GM23338 (cell line): Measurements from ENCODE around the gene FGF23. TPM values are rescaled to one million over a fixed set of nuclear protein-coding genes. Genes with fewer than 3 reads are reported as not detected.

Source experiments
- ATAC-seq: fragments of 200-7000 bp; cut with Tn5 transposase; 3 replicates; pipeline ENCODE4 v1.9.1; 2020
- DNase-seq: peaks from one replicate; pipeline ENCODE4 v3.0.0-alpha.2; 2015; ENCODE audit warnings: low spot score
- H2AFZ ChIP-seq: fragments of 200-600 bp; sonication (generic); 2 replicates; pipeline ENCODE4 v1.8.0; 2016; ENCODE audit warnings: antibody characterized with exemption, mild to moderate bottlenecking, moderate library complexity
- H3F3A ChIP-seq: fragments of 200-600 bp; sonication (generic); replicated peaks from 2 replicates; pipeline ENCODE4 v1.8.0; 2017; ENCODE audit warnings: antibody characterized with exemption, mixed run types, low read depth
- H3K27ac ChIP-seq: fragments of 200-600 bp; sonication (generic); 2 replicates; pipeline ENCODE4 v1.6.1; 2016; ENCODE audit warnings: low read depth
- H3K27me3 ChIP-seq: fragments of 200-600 bp; sonication (generic); 2 replicates; pipeline ENCODE4 v1.8.0; 2016; ENCODE audit warnings: mild to moderate bottlenecking, mixed run types, moderate library complexity; ENCODE audit not compliant: insufficient read depth
- H3K36me3 ChIP-seq: fragments of 200-600 bp; sonication (generic); 2 replicates; pipeline ENCODE4 v1.8.0; 2016; ENCODE audit warnings: mild to moderate bottlenecking; ENCODE audit not compliant: insufficient read depth
- H3K4me1 ChIP-seq: fragments of 200-600 bp; sonication (generic); 2 replicates; pipeline ENCODE4 v1.8.0; 2016; ENCODE audit warnings: mild to moderate bottlenecking, moderate library complexity; ENCODE audit not compliant: insufficient read depth
- H3K4me2 ChIP-seq: fragments of 200-600 bp; sonication (generic); 2 replicates; pipeline ENCODE4 v1.7.1; 2017; ENCODE audit warnings: mixed run types
- H3K4me3 ChIP-seq: fragments of 200-600 bp; sonication (generic); 2 replicates; pipeline ENCODE4 v1.6.1; 2016; ENCODE audit warnings: mixed run types
- H3K79me2 ChIP-seq: fragments of 200-600 bp; sonication (generic); replicated peaks from 2 replicates; pipeline ENCODE4 v1.8.0; 2017; ENCODE audit warnings: mild to moderate bottlenecking; ENCODE audit not compliant: insufficient read depth
- H3K9me2 ChIP-seq: fragments of 200-600 bp; sonication (generic); 2 replicates; pipeline ENCODE4 v1.8.0; 2017; ENCODE audit not compliant: insufficient read depth
- H4K20me1 ChIP-seq: fragments of 200-600 bp; sonication (generic); replicated peaks from 2 replicates; pipeline ENCODE4 v1.8.0; 2017; ENCODE audit warnings: mild to moderate bottlenecking; ENCODE audit not compliant: insufficient read depth
- H3K27ac Mint-ChIP-seq: 2 replicates; pipeline ENCODE4 v1.8.0; 2020; ENCODE audit warnings: inconsistent platforms, mild to moderate bottlenecking, moderate library complexity, mixed read lengths
- H3K27me3 Mint-ChIP-seq: 3 replicates; pipeline ENCODE4 v1.8.0; 2022; ENCODE audit warnings: low read depth, mild to moderate bottlenecking, moderate library complexity, mixed read lengths, inconsistent platforms; ENCODE audit not compliant: insufficient read depth, poor library complexity
- H3K36me3 Mint-ChIP-seq: 3 replicates; pipeline ENCODE4 v1.8.0; 2021; ENCODE audit warnings: low read depth, mild to moderate bottlenecking, inconsistent platforms, moderate library complexity, mixed read lengths
- H3K4me1 Mint-ChIP-seq: 3 replicates; pipeline ENCODE4 v1.8.0; 2020; ENCODE audit warnings: mild to moderate bottlenecking, inconsistent platforms, mixed read lengths
- H3K4me3 Mint-ChIP-seq: 3 replicates; pipeline ENCODE4 v1.8.0; 2021; ENCODE audit warnings: moderate library complexity, mild to moderate bottlenecking, inconsistent platforms, mixed read lengths
- H3K9me3 Mint-ChIP-seq: 3 replicates; pipeline ENCODE4 v1.8.0; 2020; ENCODE audit warnings: moderate library complexity, mild to moderate bottlenecking, inconsistent platforms, mixed read lengths
- CREB1 ChIP-seq: fragments of 250-450 bp; sonication (Bioruptor Pico); IDR thresholded peaks from 2 replicates; pipeline ENCODE4 v1.5.0; 2020; ENCODE audit warnings: low read depth, mild to moderate bottlenecking, moderate library complexity
- CTCF ChIP-seq, 2 experiments: fragments of 200-600 bp in 1 of 2; sonication (generic) in 1 of 2; conservative IDR thresholded peaks; 2 replicates each; pipeline versions ENCODE4 v1.5.1 to v1.6.1; 2016 to 2017; ENCODE audit warnings: antibody characterized with exemption in 2 of 2, low read depth in 2 of 2, mild to moderate bottlenecking in 2 of 2, moderate library complexity in 1 of 2
- ETS1 ChIP-seq: IDR thresholded peaks from 2 replicates; pipeline ENCODE4 v1.6.1; 2016; ENCODE audit warnings: antibody characterized with exemption
- EZH2 ChIP-seq: fragments of 200-600 bp; sonication (generic); IDR thresholded peaks from one replicate; pipeline ENCODE4 v1.8.0; 2017; ENCODE audit warnings: antibody characterized with exemption, mild to moderate bottlenecking, low read depth; ENCODE audit not compliant: unreplicated experiment
- JUNB ChIP-seq: IDR thresholded peaks from one replicate; pipeline ENCODE4 v1.6.1; 2016; ENCODE audit warnings: antibody characterized with exemption; ENCODE audit not compliant: unreplicated experiment
- POLR2AphosphoS5 ChIP-seq: IDR thresholded peaks from 2 replicates; pipeline ENCODE4 v1.6.1; 2016; ENCODE audit warnings: antibody characterized with exemption, low read depth
- REST ChIP-seq: IDR thresholded peaks from one replicate; pipeline ENCODE4 v1.6.1; 2018; ENCODE audit warnings: antibody characterized with exemption; ENCODE audit not compliant: unreplicated experiment
- ZNF462 ChIP-seq: fragments of 250-450 bp; sonication (Bioruptor Pico); IDR thresholded peaks from 2 replicates; pipeline ENCODE4 v1.5.0; 2020; ENCODE audit warnings: mild to moderate bottlenecking, moderate library complexity
- polyA plus RNA-seq: library from polyadenylated mRNA; unstranded; fragments of >200 nt; fragmentation: Nextera tagmentation; extraction: Ambion mirVana; gene quantifications from 2 replicates; pipeline ENCODE4 v1.2.1, GENCODE V29; 2016
- total RNA-seq: library from RNA; depleted of rRNA; stranded (reverse); fragments of >200 nt; shearing (Covaris generic); gene quantifications from 2 replicates; pipeline ENCODE4 v1.2.3, GENCODE V29; 2014

The FGF23 gene
- total and polyA plus RNA-seq, 2 experiments from 2014 or later, result 0.44 to 0.56 TPM

- no peak for TF ChIP-seq CTCF (conservative IDR thresholded peaks at IDR 0.05; ENCODE audit: low read depth in 2 of 2)
Observed at GRCh38 chr12:4370265-4370664, 9.2 kb downstream of the FGF23 start (continued).

GRCh38 chr12:4369548-4369947, 10.0 kb downstream of the FGF23 start:
- Histone ChIP-seq H3K4me2 (no peak overlapping the region), H3K27ac (no peak overlapping the region), H3K4me1 (no peaks in the 10 kb centered on the region), H3K27me3 (no peaks in the 10 kb centered on the region), H3K9me2 (no peaks in the 10 kb centered on the region), H3F3A (no peaks in the 10 kb centered on the region), H2AFZ (no peak overlapping the region), H4K20me1 (no peaks in the 10 kb centered on the region), H3K4me3 (no peak overlapping the region), H3K79me2 (no peaks in the 10 kb centered on the region), H3K36me3 (no peaks in the 10 kb centered on the region)
- no peak for ATAC-seq
- no peaks in the 10 kb centered on the region for H3K4me1 Mint-ChIP-seq
- no peaks in the 10 kb centered on the region for H3K36me3 Mint-ChIP-seq
- DNase-seq, result no peak
- TF ChIP-seq CREB1 (CRISPR knock-in tag) (no peak), ETS1 (no peak), EZH2 (no peak), ZNF462 (CRISPR knock-in tag) (no peak), REST (no peak), POLR2AphosphoS5 (no peak), JUNB (no peak)
- no peaks in the 10 kb centered on the region for H3K9me3 Mint-ChIP-seq
- no peak overlapping the region for H3K27ac Mint-ChIP-seq
- H3K4me3 Mint-ChIP-seq, result no peak overlapping the region
- H3K27me3 Mint-ChIP-seq, result no peaks in the 10 kb centered on the region
